ENCODE results near the gene NDUFA11.

NDUFA11 gene

DNA sequence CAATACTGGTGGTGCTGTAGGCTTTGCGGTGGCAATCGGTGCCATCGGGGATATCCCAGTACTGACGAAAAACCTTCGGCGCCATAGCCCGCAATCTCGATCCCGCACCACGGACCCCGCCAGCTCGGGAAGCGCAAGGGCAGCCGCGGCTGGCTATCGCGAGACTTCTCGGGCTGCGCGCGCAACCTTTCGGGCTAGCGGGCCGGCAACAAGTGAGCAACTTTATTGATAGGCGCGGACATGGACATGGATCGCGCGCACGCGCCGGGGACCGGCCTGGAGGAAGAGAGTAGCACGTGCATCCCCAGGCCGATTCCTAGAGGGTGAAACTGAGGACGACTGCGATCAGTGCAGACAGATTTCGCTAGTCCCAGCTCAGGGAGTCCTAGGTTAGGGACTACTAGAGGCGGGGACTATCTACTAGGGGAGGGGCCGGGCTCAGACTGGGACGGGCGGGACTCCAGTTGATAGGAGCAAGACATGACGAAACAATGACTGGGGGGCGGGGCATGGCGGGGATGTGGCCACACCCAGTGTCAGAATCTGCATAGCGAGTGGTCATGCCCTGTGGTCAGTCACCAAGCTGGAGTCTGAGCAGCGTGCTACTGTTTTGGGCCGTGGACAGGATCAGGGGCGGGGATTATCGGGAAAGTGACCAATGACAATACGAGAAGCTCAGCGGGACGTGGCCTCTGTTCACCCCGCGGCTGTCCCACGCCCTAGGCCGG is at the start of gene NDUFA11:
Gene NDUFA11, minus strand, starts transcription at position 167 of the 728 bp plus-strand sequence. Its CDS starts 82 bp downstream, at position 85.
- peak; percentile 99 for DNase-seq

DNA sequence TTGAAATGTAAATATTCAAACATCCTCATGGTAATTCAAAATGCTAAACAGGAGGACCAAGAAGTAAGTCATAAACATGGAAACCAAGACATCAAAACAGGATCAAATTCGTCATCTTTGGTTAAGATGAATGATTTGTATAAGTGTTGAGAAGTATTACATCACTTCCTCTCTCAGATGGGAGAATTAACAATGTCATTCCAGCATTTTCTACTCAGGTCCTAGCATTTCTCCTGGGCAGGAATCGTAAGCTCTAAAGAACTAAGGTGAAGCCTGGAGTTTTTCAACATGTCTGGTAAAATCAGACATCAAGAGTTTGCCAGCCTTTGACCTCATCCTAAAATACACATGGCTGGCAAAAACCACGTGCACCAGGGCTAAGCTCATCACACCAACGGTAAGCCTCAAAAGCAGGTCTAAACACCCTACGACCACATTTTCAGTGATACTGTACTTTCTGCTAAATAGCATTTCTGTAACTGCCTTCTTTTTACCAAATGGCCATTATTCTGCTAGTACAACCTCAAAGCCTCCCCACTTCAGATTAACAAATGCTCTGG is 49.5 kb upstream of the NDUFA11 start:
- DNase-seq, result no peak

DNA sequence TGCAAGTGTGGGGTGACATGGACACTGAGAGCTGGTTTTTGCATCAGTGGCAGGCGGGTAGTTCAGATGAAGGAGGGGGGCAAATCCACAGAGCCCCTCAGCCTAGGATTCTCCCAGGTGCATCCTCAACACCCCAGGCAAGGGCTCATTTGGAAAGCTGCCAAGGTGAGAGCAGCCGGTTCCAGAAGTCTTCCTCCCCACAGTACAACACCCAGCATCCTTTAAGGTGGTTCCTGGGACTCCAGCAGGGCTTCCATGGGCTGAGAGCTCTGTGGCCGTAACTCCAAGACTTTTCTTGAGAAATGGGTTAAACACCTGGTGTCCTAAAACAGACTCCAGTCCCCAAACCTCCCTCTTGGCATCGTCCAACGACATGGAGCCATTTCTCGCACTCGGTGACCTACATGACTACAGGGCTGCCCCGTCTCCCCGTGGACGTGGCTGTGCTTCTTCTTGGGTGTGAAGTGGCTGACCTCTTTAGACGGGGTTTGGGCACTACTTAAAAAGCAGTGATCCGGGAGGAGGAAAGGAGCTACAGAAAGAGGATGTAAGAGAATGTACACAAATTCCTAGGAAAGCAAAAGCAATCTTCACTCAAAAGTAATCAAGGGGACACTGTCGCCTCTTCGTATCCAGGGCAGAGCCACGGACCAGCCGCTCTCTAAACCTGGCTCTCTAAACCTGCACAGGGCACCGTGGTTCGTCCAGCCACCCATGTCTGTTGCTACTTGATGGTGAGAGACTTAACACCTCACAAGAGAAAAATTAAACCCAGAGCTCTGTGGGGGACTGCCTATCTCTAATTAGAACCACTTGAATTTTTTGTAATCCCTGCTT is 48.8 kb upstream of the NDUFA11 start:
- DNase-seq, result no peak

DNA sequence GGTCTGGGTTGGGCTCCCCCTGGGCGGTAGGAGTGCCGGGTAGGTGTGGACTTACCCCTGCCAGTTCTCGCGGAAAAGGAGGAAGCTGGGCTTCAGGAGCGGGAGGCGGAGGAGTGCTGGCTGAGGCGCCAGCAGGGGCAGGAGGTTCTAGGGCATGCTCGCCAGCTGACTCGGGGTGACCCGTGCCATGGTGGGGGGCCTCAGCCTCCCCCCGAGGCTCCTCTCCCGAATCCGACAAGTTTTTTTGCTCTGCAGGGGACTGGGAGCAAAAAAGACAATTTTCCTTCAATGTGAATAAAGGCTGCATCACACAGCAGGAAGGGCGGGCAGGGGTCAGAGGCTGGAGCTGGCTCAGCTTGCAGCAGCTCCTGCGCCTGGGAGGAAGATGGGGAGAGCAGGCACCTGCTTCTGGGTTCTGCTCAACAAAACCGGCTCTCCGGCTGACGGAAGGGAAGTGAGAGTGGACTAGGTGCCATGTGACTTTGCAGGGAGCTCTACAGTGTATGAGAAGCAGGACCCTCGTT is 47.8 kb upstream of the NDUFA11 start:
- peak; percentile 58 for DNase-seq

DNA sequence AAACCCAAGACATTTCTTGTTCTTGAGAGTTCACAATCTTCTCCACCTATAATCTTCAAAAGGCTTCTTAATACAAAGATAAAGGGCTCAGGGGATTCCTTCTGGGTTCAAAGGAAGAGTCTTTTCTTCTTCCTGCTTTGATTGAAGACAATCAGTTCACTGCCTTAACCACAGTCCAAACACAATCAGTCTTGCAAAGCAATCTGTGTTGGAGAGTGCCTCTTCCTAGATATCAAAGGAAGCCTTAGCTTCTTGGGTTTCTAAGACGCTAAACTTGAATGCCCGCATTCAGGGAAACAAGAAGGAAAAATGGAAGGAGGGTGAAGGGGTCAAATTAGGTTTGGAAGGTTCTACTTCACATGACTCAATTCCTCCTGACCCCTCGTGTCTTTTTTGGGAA is 47.2 kb upstream of the NDUFA11 start:
- no peak for DNase-seq

DNA sequence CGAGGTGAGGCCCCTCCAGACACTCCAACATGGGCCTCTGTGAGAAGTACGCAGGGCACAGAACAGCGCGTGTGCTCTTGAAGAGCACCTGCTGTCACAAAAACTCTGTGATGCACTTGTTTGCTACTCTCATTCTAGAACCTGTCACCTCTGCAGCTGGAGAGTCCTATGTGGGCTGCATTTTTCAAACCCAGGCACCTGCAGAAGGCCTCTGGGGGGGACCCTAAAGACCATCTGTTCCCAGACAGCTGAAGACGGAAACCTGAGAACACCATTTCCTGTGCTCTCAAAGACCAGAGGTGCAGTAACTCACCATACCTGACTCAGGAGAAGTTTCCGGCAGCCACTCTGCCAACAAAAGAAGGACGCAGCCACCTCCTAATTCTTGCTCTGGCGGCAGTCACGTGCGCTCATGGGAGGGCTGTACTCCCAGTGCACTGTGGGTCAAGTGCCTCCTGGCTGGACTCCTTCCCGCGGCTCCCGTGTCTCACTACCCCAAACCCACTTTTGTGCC is 46.3 kb upstream of the NDUFA11 start:
- no peak for DNase-seq

GRCh38 chr19:5948752-5949564 is 45.4 kb upstream of the NDUFA11 start:
- no peak for DNase-seq

- DNase-seq, result no peak
These were observed 43.8 kb upstream of the NDUFA11 start for GRCh38 chr19:5947435-5947834.

GRCh38 chr19:5943623-5944022 is 40.0 kb upstream of the NDUFA11 start:
- DNase-seq, result no peak

- DNase-seq, result no peak
These were observed 39.5 kb upstream of the NDUFA11 start for GRCh38 chr19:5943045-5943444.

DNA sequence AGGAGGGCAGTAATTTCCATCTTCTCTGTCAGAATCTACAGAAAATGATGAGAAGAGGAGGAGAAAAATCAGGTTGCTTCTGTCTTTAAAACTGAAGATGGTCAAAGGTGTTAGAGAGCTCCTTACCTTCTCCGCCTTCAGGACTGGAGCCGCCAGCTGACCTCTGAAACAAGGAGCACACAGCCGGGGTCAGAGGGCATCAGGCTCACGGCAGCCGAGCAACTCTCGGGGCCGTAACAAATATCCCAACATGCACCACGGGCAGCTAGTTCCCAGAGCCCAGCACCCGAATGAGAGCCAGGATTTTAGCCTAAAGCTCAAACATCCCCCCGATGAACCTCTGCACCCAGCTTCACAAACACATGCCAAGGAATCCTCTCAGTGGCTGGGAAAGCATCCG is 38.1 kb upstream of the NDUFA11 start:
- no peak for DNase-seq

GRCh38 chr19:5940260-5941208 is 36.9 kb upstream of the NDUFA11 start:
- DNase-seq, result no peak

- DNase-seq, result peak; percentile 62
These were observed 34.0 kb upstream of the NDUFA11 start for GRCh38 chr19:5937550-5937949.

DNA sequence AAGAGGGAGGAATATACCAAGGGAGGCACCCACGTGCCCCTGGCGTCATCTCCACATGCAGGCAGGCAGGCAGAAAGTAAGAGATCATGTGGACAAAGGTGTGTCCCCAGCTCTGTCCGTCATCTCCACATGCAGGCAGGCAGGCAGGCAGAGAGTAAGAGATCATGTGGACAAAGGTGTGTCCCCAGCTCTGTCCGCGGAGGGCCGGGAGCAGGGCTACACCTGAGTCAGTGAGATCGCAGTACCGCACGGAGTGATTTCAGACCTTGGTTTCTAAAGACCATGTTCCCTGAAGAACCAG is 32.7 kb upstream of the NDUFA11 start:
- DNase-seq, result no peak

- DNase-seq, result no peak
These were observed 32.1 kb upstream of the NDUFA11 start for GRCh38 chr19:5935473-5936291.

- DNase-seq, result peak; percentile 53
These were observed 31.3 kb upstream of the NDUFA11 start for GRCh38 chr19:5934774-5935472.

- DNase-seq, result no peak
These were observed 30.4 kb upstream of the NDUFA11 start for GRCh38 chr19:5934069-5934401.

GRCh38 chr19:5933391-5934068 is 29.9 kb upstream of the NDUFA11 start:
- no peak for DNase-seq

DNA sequence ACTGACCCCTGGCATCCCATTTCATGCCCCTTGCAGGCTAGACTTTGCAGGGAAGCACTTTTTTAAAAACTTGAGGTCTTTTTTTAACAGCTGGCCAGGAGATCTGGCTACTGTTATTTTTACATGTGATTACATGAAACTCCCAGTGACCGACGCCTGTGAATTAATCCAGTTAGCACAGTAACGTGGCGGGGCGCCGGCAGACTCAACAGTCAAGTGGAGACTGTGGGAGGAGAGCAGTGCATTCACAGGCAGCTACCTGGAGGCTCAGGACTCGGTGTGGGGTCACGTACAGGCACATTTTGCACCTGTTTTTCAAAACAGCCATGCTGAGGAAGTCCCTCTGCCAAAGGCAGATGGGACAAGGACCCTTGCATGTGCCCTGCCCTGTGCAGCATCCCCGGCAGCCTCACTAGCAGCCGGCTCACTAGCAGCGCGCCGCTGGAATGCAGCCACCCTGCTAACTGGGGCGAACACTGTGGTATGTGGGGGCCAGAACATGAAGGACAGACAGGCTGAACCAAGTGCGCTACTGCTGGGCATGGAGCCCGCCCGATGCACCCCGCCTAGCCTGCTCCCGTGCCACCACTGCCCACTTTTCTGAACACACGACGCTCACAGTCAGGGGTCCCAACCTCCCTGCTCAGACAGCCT is 29.1 kb upstream of the NDUFA11 start:
- DNase-seq, result no peak
